ENCODE data around the gene CSMD2. TPM values are rescaled to one million over a fixed set of nuclear protein-coding genes. Genes with fewer than 3 reads are reported as not detected.
A peak's percentile ranks its signal among the peaks of the same experiment; 100 is the strongest.

Gene CSMD2
- total and polyA plus RNA-seq, 2 of the 8 experiments (the other 6 are each of a cell fraction or from before 2014, with no cell fraction given): 7.0 to 14.7 TPM

DNA sequence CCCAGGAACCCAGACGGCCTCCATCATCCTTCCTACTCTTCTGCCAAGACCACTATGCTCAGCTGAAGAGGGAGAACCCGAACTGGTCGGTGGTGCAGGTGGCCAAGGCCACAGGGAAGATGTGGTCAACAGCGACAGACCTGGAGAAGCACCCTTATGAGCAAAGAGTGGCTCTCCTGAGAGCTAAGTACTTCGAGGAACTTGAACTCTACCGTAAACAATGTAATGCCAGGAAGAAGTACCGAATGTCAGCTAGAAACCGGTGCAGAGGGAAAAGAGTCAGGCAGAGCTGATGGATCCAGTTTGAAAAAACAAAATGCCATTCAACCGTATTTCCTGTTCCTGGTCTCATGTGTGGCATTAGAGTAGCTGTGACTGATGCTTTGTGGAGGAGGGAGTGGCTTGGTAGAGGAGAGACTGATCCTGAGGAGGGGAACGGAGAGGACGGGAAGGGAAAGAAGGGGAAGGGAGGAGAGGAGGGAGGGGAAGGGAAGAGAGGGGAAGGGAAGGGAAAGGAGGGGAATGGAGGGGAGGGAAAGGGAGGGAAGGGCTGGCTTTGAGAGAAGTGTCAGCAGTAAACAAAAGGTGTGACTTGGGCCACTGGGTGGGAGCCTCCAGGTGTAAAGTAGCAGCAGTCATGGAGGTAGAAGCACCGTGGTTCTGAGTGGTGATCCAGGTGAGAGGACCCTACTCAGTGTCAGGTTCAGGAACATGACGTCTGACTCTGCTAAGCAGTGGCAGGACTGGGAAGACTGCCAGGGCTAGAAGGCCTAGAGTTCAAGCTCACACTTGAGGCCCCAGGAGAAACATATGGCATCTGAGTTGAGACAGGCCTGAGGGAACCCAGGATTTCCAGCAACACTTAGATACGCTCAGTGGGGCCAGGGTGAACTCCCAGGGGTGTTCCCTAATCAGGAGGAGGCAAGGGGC lies 300.3 kb downstream of the CSMD2 start:
- H3K27me3 ChIP-seq (replicated peaks in 1 of 4; ENCODE audit: control insufficient read depth in 3 of 4, extremely low read depth in 1 of 4, insufficient read depth in 3 of 4, low read length in 3 of 4): no peaks in the 10 kb centered on the region
- H2BK120ac ChIP-seq (replicated peaks; ENCODE audit: low read depth, low read length): no peak overlapping the region
- H3K79me1 ChIP-seq (ENCODE audit: low read depth, low read length): no peaks in the 10 kb centered on the region
- FAIRE-seq: no peak
- no peak overlapping the region for H4K5ac ChIP-seq (ENCODE audit: insufficient read length, low read depth, low read length)
- H3K79me2 ChIP-seq (ENCODE audit: control insufficient read depth in 1 of 2, insufficient read depth in 2 of 2, low read length in 2 of 2): no peaks in the 10 kb centered on the region
- no peak overlapping the region for H3K4me3 ChIP-seq (ENCODE audit: extremely low read depth in 1 of 4, insufficient read depth in 2 of 4, low read depth in 3 of 4, low read length in 4 of 4)
- H4K20me1 ChIP-seq (replicated peaks in 1 of 2; ENCODE audit: control insufficient read depth in 1 of 2, insufficient read depth in 2 of 2, low read length in 2 of 2): no peaks in the 10 kb centered on the region
- H2BK5ac ChIP-seq (ENCODE audit: low read depth, low read length): 0 out of 2 replicates have a peak overlapping the region, but pooled peaks have one; percentile 37
- peaks cover 0 to 4% of the 10 kb centered on the region in 2 experiments; a peak in 1 of 4 replicates for H3K9me3 ChIP-seq (ENCODE audit: insufficient read depth in 2 of 2, low read depth in 1 of 2, low read length in 1 of 2)
- H3K56ac ChIP-seq (replicated peaks; ENCODE audit: insufficient read length, low read depth, low read length): no peak overlapping the region
- H2BK20ac ChIP-seq (ENCODE audit: low read length): no peak overlapping the region; the same call in 1 of the 2 replicates
- no peaks in the 10 kb centered on the region for H3K36me3 ChIP-seq (ENCODE audit: control insufficient read depth in 2 of 4, insufficient read depth in 4 of 4, low read length in 3 of 4)
- peak overlapping the region; percentile 66; the same call in 1 of the 2 replicates for H2BK15ac ChIP-seq (ENCODE audit: low read length)
- H3K27ac ChIP-seq (ENCODE audit: low read depth, low read length): no peak overlapping the region
- POLR2A ChIA-PET (ENCODE audit: partially characterized antibody): no interaction called here
- no peak for DNase-seq (ENCODE audit: low read depth in 1 of 2, low spot score in 2 of 2)
- H2BK12ac ChIP-seq (ENCODE audit: low read depth, low read length): no peak overlapping the region
- no peak overlapping the region for H4K8ac ChIP-seq (ENCODE audit: extremely low read depth, insufficient read depth, low read length)
- no peak overlapping the region for H2AFZ ChIP-seq (ENCODE audit: low read length)
- H3K14ac ChIP-seq (ENCODE audit: insufficient read length): no peak overlapping the region
- H3K18ac ChIP-seq (ENCODE audit: extremely low read depth, low read length): 0 out of 2 replicates have a peak overlapping the region, but pooled peaks have one; percentile 39
- CTCF ChIA-PET (ENCODE audit: partially characterized antibody): interaction anchor here (1.1 kb wide), 1 partner anchor 9 kb away, joined by 3 read pairs; no protein-coding TSS in a partner anchor
- H3K23me2 ChIP-seq (ENCODE audit: low read depth, low read length): no peaks in the 10 kb centered on the region
- no peak overlapping the region for H3K4ac ChIP-seq (replicated peaks; ENCODE audit: insufficient read length, low read depth, low read length)
- no peak overlapping the region for H3K4me2 ChIP-seq (ENCODE audit: insufficient read depth in 1 of 2, low read depth in 2 of 2, low read length in 2 of 2)
- peaks cover 0 to 4% (median 1%) of the 10 kb centered on the region in 4 experiments; a peak in 5 of 7 replicates for H3K4me1 ChIP-seq (replicated peaks in 1 of 4; ENCODE audit: control insufficient read depth in 3 of 4, insufficient read depth in 4 of 4, low read length in 3 of 4)
- H4K91ac ChIP-seq (replicated peaks; ENCODE audit: insufficient read length, low read length): no peak overlapping the region
- WGBS, 2 experiments (ENCODE audit: extremely low coverage in 1 of 2, insufficient coverage in 1 of 2, insufficient read length in 1 of 2, insufficient replicate concordance in 2 of 2, low coverage in 1 of 2, low lambda C conversion rate in 2 of 2, missing lambda C conversion rate in 1 of 2): 87% methylated on average over 14 of the region's 14 CpGs; no CpG with 5 or more reads in 1 of the 2 experiments
- no peak overlapping the region for H2AK5ac ChIP-seq (ENCODE audit: low read depth, low read length)
- no peak overlapping the region for H3K23ac ChIP-seq (ENCODE audit: insufficient read length)
- no peak overlapping the region for H3K9ac ChIP-seq (replicated peaks in 1 of 4; ENCODE audit: extremely low read depth in 1 of 4, low read depth in 3 of 4, low read length in 3 of 4)
- TF ChIP-seq CBX8 (IDR thresholded peaks at IDR 0.05; ENCODE audit: borderline replicate concordance, low read depth, low read length) (no peak), SIN3A (conservative IDR thresholded peaks at IDR 0.05 in 1 of 2, IDR thresholded peaks at IDR 0.05 in 1 of 2; ENCODE audit: low read depth in 1 of 2, low read length in 2 of 2) (no peak), POLR2A (IDR thresholded peaks at IDR 0.05; ENCODE audit: control extremely low read depth in 1 of 2, low read depth in 2 of 2, low read length in 2 of 2) (no peak), JUND (IDR thresholded peaks at IDR 0.05; ENCODE audit: low read length) (no peak), RNF2 (IDR thresholded peaks at IDR 0.05; ENCODE audit: borderline replicate concordance, low read depth, low read length, missing control alignments, poor library complexity, severe bottlenecking) (no peak), TEAD4 (IDR thresholded peaks at IDR 0.05; ENCODE audit: low read depth, low read length) (no peak), CHD2 (IDR thresholded peaks at IDR 0.05; ENCODE audit: low read length) (no peak), EGR1 (IDR thresholded peaks at IDR 0.05; ENCODE audit: borderline replicate concordance, low read depth, low read length) (no peak), HDAC2 (IDR thresholded peaks at IDR 0.05; ENCODE audit: borderline replicate concordance in 1 of 2, low read depth in 2 of 2, low read length in 2 of 2) (no peak)
- TF ChIP-seq, protein P1, sequence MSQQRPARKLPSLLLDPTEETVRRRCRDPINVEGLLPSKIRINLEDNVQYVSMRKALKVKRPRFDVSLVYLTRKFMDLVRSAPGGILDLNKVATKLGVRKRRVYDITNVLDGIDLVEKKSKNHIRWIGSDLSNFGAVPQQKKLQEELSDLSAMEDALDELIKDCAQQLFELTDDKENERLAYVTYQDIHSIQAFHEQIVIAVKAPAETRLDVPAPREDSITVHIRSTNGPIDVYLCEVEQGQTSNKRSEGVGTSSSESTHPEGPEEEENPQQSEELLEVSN (IDR thresholded peaks at IDR 0.05): no peak
